Parathyroid adenoma (tissue), 2 donors: ENCODE measurements around the gene UBE2C.
A peak's percentile ranks its signal among the peaks of the same experiment; 100 is the strongest.

Source experiments
- H2AFZ ChIP-seq: fragments of 300-600 bp; sonication (generic); one replicate; pipeline ENCODE4 v1.7.0; 2017; ENCODE audit warnings: antibody characterized with exemption, mild to moderate bottlenecking
- H3K27ac ChIP-seq: fragments of 300-600 bp; sonication (generic); one replicate; pipeline ENCODE4 v1.7.0; 2017
- H3K27me3 ChIP-seq: fragments of 300-600 bp; sonication (generic); one replicate; pipeline ENCODE4 v1.7.0; 2017; ENCODE audit warnings: low read length; ENCODE audit not compliant: control insufficient read depth, insufficient read depth
- H3K36me3 ChIP-seq: fragments of 300-600 bp; sonication (generic); one replicate; pipeline ENCODE4 v1.7.0; 2017; ENCODE audit warnings: low read length; ENCODE audit not compliant: control insufficient read depth, insufficient read depth
- H3K4me1 ChIP-seq: fragments of 300-600 bp; sonication (generic); one replicate; pipeline ENCODE4 v1.7.0; 2017; ENCODE audit warnings: control low read depth
- H3K4me2 ChIP-seq: fragments of 300-600 bp; sonication (generic); one replicate; pipeline ENCODE4 v1.7.0; 2017; ENCODE audit warnings: low read length
- H3K4me3 ChIP-seq: fragments of 300-600 bp; sonication (generic); one replicate; pipeline ENCODE4 v1.7.0; 2017; ENCODE audit warnings: low read depth, low read length
- H3K79me2 ChIP-seq: fragments of 300-600 bp; sonication (generic); one replicate; pipeline ENCODE4 v1.7.0; 2017; ENCODE audit warnings: control low read depth
- H3K9ac ChIP-seq: fragments of 300-600 bp; sonication (generic); one replicate; pipeline ENCODE4 v1.7.0; 2017; ENCODE audit warnings: mild to moderate bottlenecking
- H3K9me3 ChIP-seq: fragments of 300-600 bp; sonication (generic); one replicate; pipeline ENCODE4 v1.7.0; 2017; ENCODE audit warnings: low read length; ENCODE audit not compliant: control insufficient read depth
- TF ChIP-seq, protein P1 (sequence below): fragments of 300-600 bp; sonication (generic); IDR thresholded peaks from one replicate; pipeline ENCODE4 v1.7.0; 2017; ENCODE audit warnings: antibody characterized with exemption, mild to moderate bottlenecking
- donor health status: primary hyperparathyroidism.

Gene UBE2C

DNA sequence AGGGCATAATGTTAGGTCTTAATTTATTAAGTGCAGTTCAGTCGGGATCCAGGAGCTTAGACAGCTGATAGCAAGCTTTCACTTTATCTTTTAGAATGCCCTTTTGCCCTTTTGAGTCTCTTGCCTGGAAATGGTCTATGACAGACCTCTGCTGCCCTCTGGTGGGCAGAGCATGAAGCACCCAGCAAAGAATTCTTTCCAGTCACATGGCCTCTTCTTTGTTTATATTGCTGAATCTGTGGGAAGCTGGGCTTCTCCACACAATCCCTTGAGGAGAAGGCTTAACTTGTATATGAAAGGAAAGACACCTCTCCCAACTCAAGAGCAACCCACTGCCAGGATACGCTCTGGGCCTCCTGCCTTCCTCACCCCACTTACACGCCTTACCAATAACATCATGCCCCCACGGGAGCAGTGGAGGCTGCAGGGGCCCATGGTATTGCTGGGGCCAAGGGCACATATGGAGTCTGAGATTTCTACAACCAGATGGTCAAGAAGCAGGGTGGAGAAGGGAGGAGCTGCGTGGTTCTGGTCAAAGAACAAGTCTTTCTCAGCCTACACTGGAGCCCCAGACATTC, 41.2 kb upstream of the UBE2C start:
- TF ChIP-seq, protein P1, sequence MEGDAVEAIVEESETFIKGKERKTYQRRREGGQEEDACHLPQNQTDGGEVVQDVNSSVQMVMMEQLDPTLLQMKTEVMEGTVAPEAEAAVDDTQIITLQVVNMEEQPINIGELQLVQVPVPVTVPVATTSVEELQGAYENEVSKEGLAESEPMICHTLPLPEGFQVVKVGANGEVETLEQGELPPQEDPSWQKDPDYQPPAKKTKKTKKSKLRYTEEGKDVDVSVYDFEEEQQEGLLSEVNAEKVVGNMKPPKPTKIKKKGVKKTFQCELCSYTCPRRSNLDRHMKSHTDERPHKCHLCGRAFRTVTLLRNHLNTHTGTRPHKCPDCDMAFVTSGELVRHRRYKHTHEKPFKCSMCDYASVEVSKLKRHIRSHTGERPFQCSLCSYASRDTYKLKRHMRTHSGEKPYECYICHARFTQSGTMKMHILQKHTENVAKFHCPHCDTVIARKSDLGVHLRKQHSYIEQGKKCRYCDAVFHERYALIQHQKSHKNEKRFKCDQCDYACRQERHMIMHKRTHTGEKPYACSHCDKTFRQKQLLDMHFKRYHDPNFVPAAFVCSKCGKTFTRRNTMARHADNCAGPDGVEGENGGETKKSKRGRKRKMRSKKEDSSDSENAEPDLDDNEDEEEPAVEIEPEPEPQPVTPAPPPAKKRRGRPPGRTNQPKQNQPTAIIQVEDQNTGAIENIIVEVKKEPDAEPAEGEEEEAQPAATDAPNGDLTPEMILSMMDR = peak; percentile 99
- no peak overlapping the region for H3K27ac ChIP-seq
- no peaks in the 10 kb centered on the region for H3K79me2 ChIP-seq
- peaks cover 6% of the 10 kb centered on the region for H3K4me1 ChIP-seq
- no peaks in the 10 kb centered on the region for H3K36me3 ChIP-seq
- H3K27me3 ChIP-seq = no peaks in the 10 kb centered on the region
- H2AFZ ChIP-seq = peak overlapping the region; percentile 84
- H3K4me3 ChIP-seq = no peak overlapping the region
- H3K4me2 ChIP-seq = peak overlapping the region; percentile 14
- no peaks in the 10 kb centered on the region for H3K9me3 ChIP-seq
- no peak overlapping the region for H3K9ac ChIP-seq

DNA sequence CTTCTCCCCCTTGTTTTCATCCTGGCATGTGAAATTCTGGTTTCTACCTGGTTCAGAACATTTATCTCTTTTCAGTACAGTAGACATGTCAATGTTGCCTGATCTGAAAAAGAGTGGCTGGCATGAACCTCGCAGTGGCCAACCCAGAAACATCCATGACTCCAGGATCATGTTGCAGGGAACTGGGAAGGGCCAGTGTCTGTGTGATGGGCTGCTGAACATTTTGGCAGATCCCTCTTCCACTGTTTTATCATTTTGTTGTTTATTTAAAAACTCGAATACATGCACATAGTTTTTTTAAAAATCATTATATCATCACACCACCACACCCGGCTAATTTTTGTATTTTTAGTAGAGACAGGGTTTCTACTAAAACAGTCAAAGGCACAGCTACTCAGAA, 39.8 kb upstream of the UBE2C start:
- Histone ChIP-seq H3K27me3 (no peaks in the 10 kb centered on the region), H3K9ac (no peak overlapping the region), H3K4me3 (no peak overlapping the region), H2AFZ (no peak overlapping the region), H3K36me3 (no peaks in the 10 kb centered on the region), H3K79me2 (no peaks in the 10 kb centered on the region), H3K4me1 (peaks cover 6% of the 10 kb centered on the region), H3K4me2 (no peak overlapping the region), H3K27ac (no peak overlapping the region), H3K9me3 (no peaks in the 10 kb centered on the region)
- TF ChIP-seq, protein P1 = no peak

DNA sequence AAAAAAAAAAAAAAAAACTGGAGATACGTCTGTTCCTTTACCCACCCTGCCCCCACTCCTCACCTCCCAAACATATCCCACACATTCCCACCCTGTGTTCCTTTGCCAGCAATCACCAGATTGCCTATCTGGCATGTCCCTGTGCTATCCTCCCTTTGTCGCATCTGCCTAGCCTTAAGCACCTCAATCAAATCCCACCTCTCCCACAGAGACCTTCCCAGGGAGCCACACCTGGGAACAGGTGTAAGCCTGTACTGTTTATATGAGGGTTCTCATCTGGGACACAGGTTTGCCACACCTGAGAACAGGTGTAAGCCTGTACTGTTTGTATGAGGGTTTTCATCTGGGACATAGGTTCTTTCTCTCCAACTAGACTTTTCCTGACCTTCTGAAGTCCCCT, 37.5 kb upstream of the UBE2C start:
- H2AFZ ChIP-seq = no peak overlapping the region
- no peak overlapping the region for H3K4me2 ChIP-seq
- no peaks in the 10 kb centered on the region for H3K9me3 ChIP-seq
- TF ChIP-seq, protein P1 = no peak
- H3K9ac ChIP-seq = no peak overlapping the region
- no peak overlapping the region for H3K4me3 ChIP-seq
- H3K4me1 ChIP-seq = peaks cover 6% of the 10 kb centered on the region
- H3K36me3 ChIP-seq = no peaks in the 10 kb centered on the region
- H3K79me2 ChIP-seq = no peaks in the 10 kb centered on the region
- no peaks in the 10 kb centered on the region for H3K27me3 ChIP-seq
- no peak overlapping the region for H3K27ac ChIP-seq

DNA sequence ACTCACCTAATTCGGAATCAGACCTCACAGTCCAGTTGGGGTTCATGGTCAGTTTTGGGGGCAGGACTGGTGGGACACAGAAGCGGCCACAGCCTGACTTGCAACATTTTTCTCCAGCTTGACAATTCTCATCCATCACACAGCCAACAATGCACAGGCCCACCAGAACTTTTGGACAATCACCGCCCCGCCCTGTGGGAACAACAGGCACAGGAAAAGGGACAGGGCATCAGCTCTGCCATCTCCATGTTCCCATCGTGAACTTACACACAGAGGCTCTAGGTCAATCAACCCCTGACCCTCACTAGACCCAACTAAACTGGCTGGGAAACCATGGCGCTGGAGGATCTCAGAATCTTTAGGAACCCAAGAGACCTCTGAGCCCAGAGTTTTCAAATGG, 37.0 kb upstream of the UBE2C start:
- Histone ChIP-seq H3K4me2 (no peak overlapping the region), H3K9ac (no peak overlapping the region), H3K27me3 (no peaks in the 10 kb centered on the region)

DNA sequence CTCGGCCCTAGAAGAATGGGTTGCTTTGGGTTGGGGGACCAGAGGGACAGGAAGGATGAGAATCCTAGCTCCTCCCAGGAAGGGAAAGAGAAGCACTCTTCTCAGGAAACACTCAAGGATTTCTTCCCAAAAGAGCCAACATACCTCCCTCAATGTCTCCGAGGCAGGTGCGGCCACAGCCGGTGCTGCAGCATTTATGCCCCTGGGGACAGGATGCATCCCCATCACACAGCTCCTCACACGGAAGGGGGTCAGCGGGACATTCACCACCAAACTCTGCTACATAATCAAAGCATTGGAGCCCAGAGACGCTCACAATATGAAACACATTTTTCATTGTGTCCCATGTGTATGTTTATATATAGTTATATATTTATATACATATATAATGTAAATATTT, 35.5 kb upstream of the UBE2C start:
- no peaks in the 10 kb centered on the region for H3K9me3 ChIP-seq
- no peak overlapping the region for H3K4me3 ChIP-seq
- H3K79me2 ChIP-seq = no peaks in the 10 kb centered on the region
- no peak overlapping the region for H3K27ac ChIP-seq
- H3K27me3 ChIP-seq = no peaks in the 10 kb centered on the region
- H3K9ac ChIP-seq = no peak overlapping the region
- no peak overlapping the region for H2AFZ ChIP-seq
- no peaks in the 10 kb centered on the region for H3K4me1 ChIP-seq
- H3K36me3 ChIP-seq = no peaks in the 10 kb centered on the region
- TF ChIP-seq, protein P1 = no peak
- H3K4me2 ChIP-seq = no peak overlapping the region

More for the DNA sequence above, 37.0 kb upstream of the UBE2C start:
- H3K4me1 ChIP-seq = peaks cover 6% of the 10 kb centered on the region
- H3K4me3 ChIP-seq = no peak overlapping the region
- TF ChIP-seq, protein P1 = no peak
- no peaks in the 10 kb centered on the region for H3K9me3 ChIP-seq
- H3K27ac ChIP-seq = no peak overlapping the region
- H3K79me2 ChIP-seq = no peaks in the 10 kb centered on the region
- no peak overlapping the region for H2AFZ ChIP-seq
- H3K36me3 ChIP-seq = no peaks in the 10 kb centered on the region
